Omental fat pad (tissue), 4 donors: ENCODE measurements around the gene NPAS3. TPM values are rescaled to one million over a fixed set of nuclear protein-coding genes. Genes with fewer than 3 reads are reported as not detected.

Experiments
- ATAC-seq: fragments of 150-250 bp; one replicate; pipeline ENCODE4 v1.9.1; 2016; ENCODE audit warnings: mild to moderate bottlenecking, moderate library complexity; ENCODE audit not compliant: low FRiP score
- DNase-seq: peaks from one replicate; pipeline ENCODE4 v3.0.0-alpha.2; 2019; ENCODE audit warnings: low spot score
- total RNA-seq, 4 donors: library from RNA; depleted of rRNA; stranded (reverse); fragments of >200 nt; gene quantifications; one replicate each; pipeline ENCODE4 v1.1.0, GENCODE V29; 2016
- TF ChIP-seq, protein P1 (sequence below), 3 donors: fragments of 450-650 bp; IDR thresholded peaks; one replicate each; pipeline ENCODE4 v1.5.1; 2016 to 2017; ENCODE audit warnings: antibody characterized with exemption in 3 of 3, mild to moderate bottlenecking in 3 of 3, moderate library complexity in 2 of 3

NPAS3 gene
- total RNA-seq, 4 donors from 2014 or later: 0.79 to 6.0 (median 2.5) TPM

DNA sequence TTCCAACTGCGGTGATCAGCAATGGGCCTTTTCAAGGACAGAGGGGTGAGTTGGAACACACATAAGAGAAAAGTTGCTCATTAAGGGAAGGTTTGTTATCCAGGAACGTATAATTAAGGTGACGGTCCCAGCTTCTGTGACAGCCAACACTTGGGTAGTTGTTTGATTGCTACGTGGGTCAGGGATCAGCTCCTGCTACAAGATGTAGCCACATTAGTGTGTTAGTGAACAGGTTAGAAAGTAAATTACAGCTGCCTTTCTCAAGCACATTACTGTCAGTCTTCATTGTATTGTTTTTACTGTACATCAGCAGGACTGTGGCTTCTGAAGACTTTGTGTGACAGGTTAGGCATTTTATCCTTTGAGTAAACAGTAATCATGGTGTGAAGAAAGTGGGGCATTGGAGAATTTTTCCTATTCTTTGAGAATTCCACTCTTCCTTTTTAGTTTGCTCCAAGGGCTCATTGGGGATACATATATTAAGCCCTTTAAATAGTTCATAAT is 781.7 kb downstream of the NPAS3 start:
- DNase-seq (no peak), ATAC-seq (no peak)
- TF ChIP-seq, protein P1, sequence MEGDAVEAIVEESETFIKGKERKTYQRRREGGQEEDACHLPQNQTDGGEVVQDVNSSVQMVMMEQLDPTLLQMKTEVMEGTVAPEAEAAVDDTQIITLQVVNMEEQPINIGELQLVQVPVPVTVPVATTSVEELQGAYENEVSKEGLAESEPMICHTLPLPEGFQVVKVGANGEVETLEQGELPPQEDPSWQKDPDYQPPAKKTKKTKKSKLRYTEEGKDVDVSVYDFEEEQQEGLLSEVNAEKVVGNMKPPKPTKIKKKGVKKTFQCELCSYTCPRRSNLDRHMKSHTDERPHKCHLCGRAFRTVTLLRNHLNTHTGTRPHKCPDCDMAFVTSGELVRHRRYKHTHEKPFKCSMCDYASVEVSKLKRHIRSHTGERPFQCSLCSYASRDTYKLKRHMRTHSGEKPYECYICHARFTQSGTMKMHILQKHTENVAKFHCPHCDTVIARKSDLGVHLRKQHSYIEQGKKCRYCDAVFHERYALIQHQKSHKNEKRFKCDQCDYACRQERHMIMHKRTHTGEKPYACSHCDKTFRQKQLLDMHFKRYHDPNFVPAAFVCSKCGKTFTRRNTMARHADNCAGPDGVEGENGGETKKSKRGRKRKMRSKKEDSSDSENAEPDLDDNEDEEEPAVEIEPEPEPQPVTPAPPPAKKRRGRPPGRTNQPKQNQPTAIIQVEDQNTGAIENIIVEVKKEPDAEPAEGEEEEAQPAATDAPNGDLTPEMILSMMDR (IDR thresholded peaks at IDR 0.05): no peak

DNA sequence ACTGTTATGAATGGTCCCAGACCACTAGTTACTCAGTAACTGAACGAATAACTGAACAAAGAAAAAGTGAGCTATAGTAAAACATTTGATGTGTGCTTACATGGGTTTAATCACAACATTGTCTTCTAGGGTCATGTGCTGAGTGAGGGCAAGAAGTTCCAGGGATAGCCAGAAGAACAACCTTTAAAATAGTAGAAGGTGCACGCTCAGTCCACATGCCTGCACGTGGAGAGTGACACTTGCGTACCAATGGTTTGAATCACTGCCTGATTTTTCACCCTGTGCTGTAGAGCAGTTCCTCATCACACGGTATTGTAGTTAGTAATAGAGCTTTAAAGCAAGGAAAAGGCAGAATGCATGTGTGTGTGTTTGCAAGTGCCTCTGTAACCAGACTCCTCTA is 788.0 kb downstream of the NPAS3 start:
- ATAC-seq (no peak), DNase-seq (no peak)
- TF ChIP-seq, protein P1 (IDR thresholded peaks at IDR 0.05): no peak

DNA sequence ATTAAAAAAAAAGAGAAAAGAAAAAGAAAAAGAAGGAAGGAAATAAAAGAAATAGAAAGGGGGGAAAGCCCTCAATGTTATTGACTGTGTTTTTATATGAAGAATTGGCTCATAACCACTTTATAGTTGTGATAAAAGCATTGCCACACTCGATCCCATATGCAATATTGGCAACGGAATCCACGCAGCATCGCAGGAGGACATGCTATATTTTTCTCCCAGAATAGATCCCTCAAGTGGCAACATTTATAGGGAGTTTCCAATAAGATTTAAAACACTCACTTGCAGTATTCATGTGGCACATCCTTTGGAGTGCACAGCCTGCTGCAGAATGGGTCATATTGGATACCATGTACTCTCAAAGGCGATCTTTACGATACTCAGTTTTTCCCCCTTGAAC is 788.9 kb downstream of the NPAS3 start:
- DNase-seq (no peak), ATAC-seq (no peak)
- TF ChIP-seq, protein P1 (IDR thresholded peaks at IDR 0.05): no peak

DNA sequence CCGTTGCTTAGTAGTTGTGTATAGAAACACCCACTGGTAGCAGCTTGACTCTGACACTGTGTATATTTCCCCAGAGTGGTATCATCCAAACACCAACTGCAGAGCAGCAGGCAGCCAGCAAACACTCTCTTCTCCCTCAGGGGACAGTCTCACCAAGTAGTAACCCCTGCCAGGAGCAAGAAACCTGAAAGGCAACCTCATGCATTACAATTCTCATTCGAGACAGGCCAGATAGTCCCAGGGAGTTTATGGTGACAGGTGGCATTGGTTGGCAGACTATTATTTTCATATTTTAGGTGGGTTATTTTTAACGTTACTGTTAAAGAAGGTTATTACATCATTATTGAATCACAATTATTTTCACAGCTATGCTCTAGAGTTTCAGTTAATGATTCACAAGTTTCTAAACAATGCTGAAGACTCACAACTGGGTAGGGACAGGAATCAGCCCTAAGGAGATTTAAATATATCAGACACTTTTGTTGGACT is 789.4 kb downstream of the NPAS3 start:
- ATAC-seq: no peak
- DNase-seq: no peak
- TF ChIP-seq, protein P1 (IDR thresholded peaks at IDR 0.05): no peak

DNA sequence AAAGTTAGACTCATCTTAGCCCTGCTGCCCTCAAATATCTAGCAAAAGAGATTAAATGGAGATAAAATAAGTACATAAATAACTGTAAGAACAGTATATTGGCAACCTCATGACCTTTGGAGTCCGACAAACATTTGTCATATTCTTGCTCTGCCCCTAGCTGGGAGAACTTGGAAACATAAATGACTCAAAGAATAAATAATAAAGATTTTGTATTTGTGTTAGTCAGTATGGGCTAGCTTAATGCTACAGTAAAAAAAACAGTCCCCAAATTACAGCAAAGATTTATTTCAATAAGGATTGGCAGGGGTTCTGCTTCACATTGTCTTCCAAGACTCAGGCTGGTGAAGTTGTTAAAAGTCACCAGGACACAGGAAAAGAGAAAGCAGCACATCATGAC is 791.5 kb downstream of the NPAS3 start:
- TF ChIP-seq, protein P1 (IDR thresholded peaks at IDR 0.05): no peak
- DNase-seq (no peak), ATAC-seq (no peak)

DNA sequence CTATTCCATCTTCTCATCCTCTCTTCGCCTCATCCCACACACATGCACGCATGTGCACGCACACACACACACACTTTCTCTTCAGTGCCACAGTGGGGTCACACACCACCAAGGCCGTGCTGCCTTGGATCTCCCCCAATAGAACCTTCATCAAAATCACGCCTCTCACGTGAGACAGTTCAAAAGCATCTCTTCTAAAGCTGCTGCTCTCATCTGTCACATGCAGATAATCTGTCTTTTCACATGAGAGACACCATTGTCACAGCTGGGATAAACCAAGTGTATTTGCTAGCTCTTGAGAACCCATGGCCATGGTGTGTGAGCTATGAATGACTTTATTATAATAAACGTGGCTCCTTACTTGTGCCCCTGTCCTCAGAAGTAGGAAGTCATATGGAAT is 793.5 kb downstream of the NPAS3 start:
- no peak for DNase-seq
- TF ChIP-seq, protein P1 (IDR thresholded peaks at IDR 0.05): no peak
- ATAC-seq: no peak

DNA sequence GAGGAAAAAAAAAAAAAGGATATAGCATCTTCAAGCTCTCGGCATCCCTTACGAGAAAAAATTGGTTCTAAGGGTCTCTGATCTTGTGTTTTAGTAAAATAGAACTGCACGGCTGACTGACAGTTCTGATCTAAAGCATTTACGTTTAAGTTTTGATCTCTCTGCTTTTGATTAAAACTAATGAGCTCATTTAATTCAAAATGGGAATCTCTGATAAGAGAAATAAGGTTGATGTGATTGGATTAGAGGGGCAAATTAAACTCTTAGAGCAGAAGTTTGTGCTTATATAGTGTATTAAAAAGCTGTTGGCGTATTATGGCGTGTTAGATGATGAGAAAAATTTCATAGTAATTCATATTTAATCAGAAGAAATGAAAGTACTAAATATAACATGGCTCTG is 794.6 kb downstream of the NPAS3 start:
- ATAC-seq: no peak
- TF ChIP-seq, protein P1 (IDR thresholded peaks at IDR 0.05): no peak
- DNase-seq: no peak
